ENCODE results near the gene SLC5A6. TPM values are rescaled to one million over a fixed set of nuclear protein-coding genes. Genes with fewer than 3 reads are reported as not detected.
A peak's percentile ranks its signal among the peaks of the same experiment; 100 is the strongest.

The SLC5A6 gene
- polyA plus RNA-seq, 3 donors, result 8.1 to 21.7 (median 10.2) TPM

- H3K36me3 ChIP-seq (replicated peaks in 1 of 2; ENCODE audit: control insufficient read depth in 1 of 2, insufficient read depth in 2 of 2, low read length in 2 of 2), result peaks cover 85 to 97% of the 10 kb centered on the region in 2 donors
- H3K4me1 ChIP-seq (ENCODE audit: control insufficient read depth in 1 of 2, insufficient read depth in 2 of 2, low read length in 2 of 2), result no peaks in the 10 kb centered on the region
- no peak for DNase-seq
- H4K20me1 ChIP-seq (ENCODE audit: insufficient read depth, low read length), result no peaks in the 10 kb centered on the region
- TF ChIP-seq CTCF (IDR thresholded peaks at IDR 0.05), result no peak
- H3K4me3 ChIP-seq (replicated peaks in 1 of 3; ENCODE audit: low read depth in 2 of 3, low read length in 3 of 3), result no peak overlapping the region
- no peak overlapping the region for H3K27ac ChIP-seq (ENCODE audit: low read depth in 1 of 2, low read length in 2 of 2)
- H3K9me3 ChIP-seq (replicated peaks in 1 of 2; ENCODE audit: control insufficient read depth in 1 of 2, insufficient read depth in 1 of 2, low read length in 2 of 2), result no peaks in the 10 kb centered on the region
- no peak overlapping the region for H3K4me3 Mint-ChIP-seq
- no peaks in the 10 kb centered on the region for H3K79me2 ChIP-seq (ENCODE audit: insufficient read depth, low read length)
- H3K9ac ChIP-seq (ENCODE audit: insufficient read depth, low read length, poor library complexity, severe bottlenecking), result no peak overlapping the region
- peaks cover 87 to 95% of the 10 kb centered on the region in 2 donors for H3K36me3 Mint-ChIP-seq
- H3K27ac Mint-ChIP-seq, result peak overlapping the region in 1 of 7 donors; percentile 6
- intact Hi-C loops (cut with micrococcal nuclease), result no loop called here
- H3K27me3 ChIP-seq (ENCODE audit: control insufficient read depth in 2 of 2, insufficient read depth in 2 of 2, low read length in 2 of 2), result no peaks in the 10 kb centered on the region
- H3K9me3 Mint-ChIP-seq, result no peaks in the 10 kb centered on the region
- peaks cover 0 to 1% (median 0%) of the 10 kb centered on the region in 3 donors for H3K27me3 Mint-ChIP-seq (ENCODE audit: low read depth in 3 of 3)
- no peak overlapping the region for H3K4me2 ChIP-seq (replicated peaks; ENCODE audit: extremely low read depth, low read length, poor library complexity, severe bottlenecking)
- 94% methylated on average over 3 of the region's 9 CpGs for WGBS (ENCODE audit: insufficient coverage)
- H2AFZ ChIP-seq (ENCODE audit: insufficient read depth, low read depth, low read length, poor library complexity, severe bottlenecking), result no peak overlapping the region
- no peaks in the 10 kb centered on the region for H3K4me1 Mint-ChIP-seq
Measured at GRCh38 chr2:27240406-27240805, 28.3 kb upstream of the SLC5A6 start.

GRCh38 chr2:27238976-27239375, 26.9 kb upstream of the SLC5A6 start:
- H3K27ac Mint-ChIP-seq, result peak overlapping the region in 1 of 7 donors; percentile 19
- H3K4me1 Mint-ChIP-seq, result no peaks in the 10 kb centered on the region
- H3K9me3 Mint-ChIP-seq, result no peaks in the 10 kb centered on the region
- peaks cover 0 to 1% (median 0%) of the 10 kb centered on the region in 3 donors for H3K27me3 Mint-ChIP-seq (ENCODE audit: low read depth in 3 of 3)
- 100% methylated on average over 2 of the region's 8 CpGs for WGBS (ENCODE audit: insufficient coverage)
- peaks cover 96 to 100% of the 10 kb centered on the region in 2 donors for H3K36me3 Mint-ChIP-seq
- Histone ChIP-seq H3K4me3 (replicated peaks in 1 of 3; ENCODE audit: low read depth in 2 of 3, low read length in 3 of 3) (no peak overlapping the region), H3K4me2 (replicated peaks; ENCODE audit: extremely low read depth, low read length, poor library complexity, severe bottlenecking) (no peak overlapping the region), H3K9me3 (replicated peaks in 1 of 2; ENCODE audit: control insufficient read depth in 1 of 2, insufficient read depth in 1 of 2, low read length in 2 of 2) (no peaks in the 10 kb centered on the region), H3K4me1 (ENCODE audit: control insufficient read depth in 1 of 2, insufficient read depth in 2 of 2, low read length in 2 of 2) (no peaks in the 10 kb centered on the region), H4K20me1 (ENCODE audit: insufficient read depth, low read length) (no peaks in the 10 kb centered on the region), H3K36me3 (replicated peaks in 1 of 2; ENCODE audit: control insufficient read depth in 1 of 2, insufficient read depth in 2 of 2, low read length in 2 of 2) (peaks cover 94 to 100% of the 10 kb centered on the region in 2 donors), H3K27ac (ENCODE audit: low read depth in 1 of 2, low read length in 2 of 2) (no peak overlapping the region), H2AFZ (ENCODE audit: insufficient read depth, low read depth, low read length, poor library complexity, severe bottlenecking) (no peak overlapping the region), H3K9ac (ENCODE audit: insufficient read depth, low read length, poor library complexity, severe bottlenecking) (no peak overlapping the region), H3K79me2 (ENCODE audit: insufficient read depth, low read length) (no peaks in the 10 kb centered on the region), H3K27me3 (ENCODE audit: control insufficient read depth in 2 of 2, insufficient read depth in 2 of 2, low read length in 2 of 2) (no peaks in the 10 kb centered on the region)
- no peak for TF ChIP-seq CTCF (IDR thresholded peaks at IDR 0.05)
- DNase-seq, result no peak
- intact Hi-C loops (cut with micrococcal nuclease), result no loop called here
- no peak overlapping the region for H3K4me3 Mint-ChIP-seq

Data from CD14-positive monocyte (primary cell).